HG03060 (cell line): ENCODE results near the gene ADAMTSL2.

Experiments
- ATAC-seq: cut with Tn5 transposase; IDR thresholded peaks from one replicate; pipeline ENCODE4 v1.9.1; 2021; ENCODE audit warnings: low read depth, moderate number of reproducible peaks; ENCODE audit not compliant: unreplicated experiment

ADAMTSL2 gene

DNA sequence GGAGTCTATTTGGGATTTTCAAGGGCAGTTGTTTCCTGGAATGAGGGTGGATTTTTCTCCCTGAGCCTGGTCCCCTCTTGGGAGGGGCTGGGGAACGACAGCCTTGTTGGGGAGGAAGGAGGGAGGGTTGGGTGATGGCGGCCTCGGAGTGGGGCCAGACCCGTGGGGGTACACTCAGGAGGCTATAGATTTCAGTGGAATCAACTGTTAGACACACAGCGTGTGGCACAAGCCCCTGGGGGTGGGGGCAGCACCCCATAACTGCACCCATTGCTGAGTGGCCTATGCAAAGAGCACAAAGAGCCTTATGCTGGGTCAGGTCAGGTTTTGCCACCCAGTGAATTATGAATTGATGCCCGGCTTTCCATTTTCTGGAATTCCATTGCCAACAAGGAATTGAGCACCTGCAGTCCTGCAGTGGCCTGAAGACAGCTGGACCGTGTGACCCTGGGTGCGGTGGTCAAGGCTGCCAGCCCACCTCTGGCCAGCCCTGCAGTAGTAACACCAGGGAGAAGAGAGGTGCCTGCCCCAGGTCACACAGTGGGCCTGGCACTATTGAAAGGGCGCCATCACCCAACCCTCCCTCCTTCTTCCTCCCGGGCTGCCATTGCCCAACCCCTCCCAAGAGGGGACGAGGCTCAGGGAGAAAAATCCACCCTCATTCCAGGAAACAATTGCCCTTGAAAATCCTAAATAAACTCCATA lies 18.1 kb upstream of the ADAMTSL2 start:
- ATAC-seq, result no peak

DNA sequence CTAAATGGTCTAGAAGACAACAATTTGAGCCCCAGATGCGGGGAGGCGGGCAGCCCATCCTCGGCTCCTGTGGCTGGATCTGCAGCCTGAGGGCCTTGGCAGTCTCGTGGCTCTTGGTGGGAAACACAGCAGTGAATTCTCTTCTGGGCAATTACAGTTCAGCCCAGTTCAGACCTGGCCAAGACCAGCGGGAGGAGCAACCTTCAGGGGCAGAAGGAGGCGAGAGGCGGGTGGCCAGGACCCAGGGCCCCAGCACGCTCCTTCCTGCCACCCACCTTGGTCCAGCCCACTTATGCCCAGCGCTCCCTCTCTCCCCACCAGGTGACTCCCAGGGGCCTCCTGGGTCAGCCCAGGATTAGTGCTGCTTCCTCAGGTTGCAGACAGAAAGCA lies 17.5 kb upstream of the ADAMTSL2 start:
- no peak for ATAC-seq

DNA sequence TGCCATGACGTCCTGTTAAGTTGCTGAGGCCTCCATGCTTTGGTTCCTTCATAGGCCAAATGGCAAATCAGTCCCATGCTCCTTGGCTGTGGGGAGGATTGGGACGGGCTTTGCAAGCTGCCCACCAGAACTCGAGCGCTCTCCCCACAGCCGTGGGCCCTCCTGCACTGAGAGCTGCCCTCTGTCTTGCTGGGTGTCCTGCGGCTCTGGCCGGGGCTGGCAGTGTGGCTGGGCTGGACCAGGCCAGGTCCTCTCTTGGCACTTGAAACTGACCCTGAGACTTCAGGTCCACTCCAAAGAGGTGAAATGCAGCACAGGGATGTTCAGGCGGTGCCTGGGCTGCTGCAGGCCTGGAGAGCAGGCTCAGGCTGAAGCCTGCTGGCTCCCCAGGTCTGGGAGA lies 16.8 kb upstream of the ADAMTSL2 start:
- ATAC-seq, result no peak

DNA sequence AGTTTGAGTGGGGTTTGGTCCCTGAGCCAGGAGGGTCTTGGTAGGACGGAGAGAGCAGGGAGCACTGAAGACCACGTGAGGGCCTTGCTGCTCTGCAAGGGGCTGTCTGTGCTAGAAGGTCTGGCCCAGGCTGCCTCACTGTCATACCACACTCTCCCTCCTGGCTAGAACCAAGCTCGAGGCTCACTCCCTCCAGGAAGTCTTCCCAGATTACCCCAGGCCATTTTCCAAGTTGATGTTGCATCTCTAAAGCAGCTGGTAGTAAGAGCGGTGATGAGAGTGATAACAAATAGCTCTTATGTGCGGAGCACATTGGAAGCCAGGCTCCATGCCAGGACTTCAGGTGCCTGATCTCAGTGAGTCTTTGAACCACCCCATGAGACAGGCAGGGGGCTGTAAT lies 16.3 kb upstream of the ADAMTSL2 start:
- no peak for ATAC-seq

DNA sequence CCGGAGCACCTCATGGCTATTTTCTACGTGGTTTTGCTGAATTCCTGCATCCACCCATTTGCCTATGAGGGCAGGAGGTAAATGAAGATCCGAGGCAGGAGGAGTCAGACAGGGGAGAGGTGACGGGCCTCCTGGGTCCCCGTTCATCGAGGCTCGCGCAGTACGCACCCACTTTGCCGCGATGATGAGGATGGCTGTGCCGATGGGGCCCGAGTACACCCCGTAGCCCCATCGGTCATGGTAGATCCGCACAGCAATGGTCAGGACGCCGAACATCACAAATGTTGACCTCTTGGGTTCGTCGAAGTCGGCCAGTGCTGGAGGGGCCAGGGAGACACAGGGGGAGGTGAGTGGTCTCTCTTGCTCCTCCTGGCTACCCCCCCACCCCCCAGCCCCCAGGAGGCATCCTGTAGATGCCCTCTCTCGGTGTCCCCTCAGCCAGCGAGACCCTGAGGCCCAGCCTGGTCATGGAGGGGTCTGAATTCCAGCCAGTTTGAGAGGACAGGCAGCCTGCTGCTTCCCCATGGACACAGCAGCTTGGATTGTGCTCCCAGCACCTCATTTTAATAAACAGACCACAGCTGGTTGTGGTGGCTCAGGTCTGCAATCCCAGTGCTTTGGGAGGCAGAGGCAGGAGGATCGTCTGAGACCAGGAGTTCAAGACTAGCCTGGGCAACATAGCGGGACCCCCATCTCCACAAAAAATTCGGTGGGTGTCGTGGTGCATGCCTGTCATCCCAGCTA lies 15.6 kb upstream of the ADAMTSL2 start:
- no peak for ATAC-seq

DNA sequence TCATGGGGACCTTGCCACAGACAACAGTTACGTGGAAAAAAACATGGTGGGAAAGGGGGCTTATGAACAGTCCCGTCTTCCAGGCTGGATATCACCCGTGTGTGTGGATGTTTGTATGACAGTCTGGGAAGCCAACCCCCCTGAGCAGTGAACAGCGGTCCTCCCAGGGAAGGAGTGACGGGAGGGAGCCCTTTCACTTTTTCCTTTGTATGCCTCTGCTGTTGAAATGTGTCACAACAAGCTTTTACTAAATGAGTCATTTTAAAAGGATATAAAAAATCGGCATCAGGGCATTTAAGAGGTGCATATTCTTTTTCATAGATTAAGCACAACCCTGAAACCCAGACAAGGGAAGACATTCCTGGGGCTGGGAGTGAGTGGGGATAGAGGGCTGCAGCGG lies 14.8 kb upstream of the ADAMTSL2 start:
- no peak for ATAC-seq

DNA sequence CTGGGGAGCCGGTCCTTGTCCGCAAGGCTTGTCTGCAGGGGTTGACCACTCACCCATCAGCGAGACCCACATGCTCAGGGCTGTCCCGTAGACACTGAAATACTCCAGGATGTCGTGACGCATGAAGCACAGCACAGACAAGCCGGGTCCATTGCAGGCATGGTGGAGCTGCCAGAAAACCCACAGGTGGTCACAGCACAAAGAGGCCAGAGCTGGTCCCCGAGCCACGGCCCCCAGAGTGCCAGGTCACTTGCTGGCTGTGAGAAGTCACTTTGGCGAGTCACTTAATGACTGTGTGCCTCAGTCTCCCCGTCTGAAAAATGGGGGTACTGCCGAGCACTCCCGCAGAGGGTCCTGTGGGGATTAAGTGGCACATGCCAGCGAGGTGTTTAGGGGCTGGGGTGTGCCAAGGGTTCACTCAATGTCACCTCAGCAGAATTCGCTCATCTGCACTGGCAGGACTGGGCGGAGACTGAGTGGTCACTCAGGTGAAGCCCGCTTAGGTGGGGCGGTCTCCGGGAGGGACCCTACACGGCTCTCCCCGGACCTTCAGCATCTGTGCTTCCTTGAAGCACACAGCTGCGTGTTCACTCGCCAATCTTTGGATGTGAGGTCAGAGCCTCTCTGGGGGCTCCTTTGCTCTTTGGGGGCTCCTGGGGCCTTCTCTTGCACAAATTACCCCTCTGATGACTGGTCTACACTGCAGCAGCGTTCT lies 14.2 kb upstream of the ADAMTSL2 start:
- ATAC-seq, result no peak

DNA sequence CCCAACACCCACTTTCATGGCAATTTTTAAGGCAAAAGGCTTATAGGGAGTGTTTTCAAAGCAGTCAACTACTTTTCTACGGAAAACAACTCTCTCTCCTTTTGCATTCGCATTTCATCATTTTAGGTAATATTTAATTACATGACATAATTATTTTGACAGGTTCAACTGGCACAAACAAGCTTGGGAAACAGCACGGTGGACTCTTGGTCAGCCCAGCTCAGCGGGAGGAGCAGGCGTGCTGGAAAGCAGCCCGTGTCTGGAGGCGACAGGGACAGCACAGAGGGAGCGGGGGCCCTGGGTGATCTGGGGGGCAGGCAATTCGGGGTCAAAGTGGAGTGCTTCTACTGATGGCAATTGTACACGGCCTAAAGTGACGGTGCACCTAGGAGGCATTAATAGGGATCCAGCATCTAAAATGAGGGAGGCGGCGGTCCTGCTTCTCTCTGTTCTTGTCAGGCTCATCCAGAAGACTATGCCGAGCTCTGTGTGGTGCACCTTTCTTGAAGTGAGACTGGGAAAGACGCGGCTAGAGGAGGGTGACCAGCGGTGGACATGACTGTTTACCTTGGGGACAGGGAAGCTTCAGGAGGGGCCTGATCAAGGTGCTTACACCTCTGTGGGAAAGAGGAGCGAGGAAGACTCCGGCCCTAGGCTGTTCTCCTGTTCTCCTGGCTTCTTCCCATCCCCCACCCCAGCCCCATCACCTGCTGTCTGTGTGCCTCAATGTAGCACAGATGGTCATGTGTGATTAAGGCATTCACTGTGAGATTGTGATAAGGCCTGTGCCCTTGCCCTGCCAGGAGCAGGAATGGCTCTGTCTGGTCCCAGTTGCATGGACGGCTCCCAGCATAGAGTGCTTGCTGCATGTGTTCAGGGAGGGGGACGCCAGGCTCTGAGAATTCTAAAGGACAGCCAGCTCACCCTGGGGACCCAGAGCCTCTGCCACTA lies 13.1 kb upstream of the ADAMTSL2 start:
- no peak for ATAC-seq

DNA sequence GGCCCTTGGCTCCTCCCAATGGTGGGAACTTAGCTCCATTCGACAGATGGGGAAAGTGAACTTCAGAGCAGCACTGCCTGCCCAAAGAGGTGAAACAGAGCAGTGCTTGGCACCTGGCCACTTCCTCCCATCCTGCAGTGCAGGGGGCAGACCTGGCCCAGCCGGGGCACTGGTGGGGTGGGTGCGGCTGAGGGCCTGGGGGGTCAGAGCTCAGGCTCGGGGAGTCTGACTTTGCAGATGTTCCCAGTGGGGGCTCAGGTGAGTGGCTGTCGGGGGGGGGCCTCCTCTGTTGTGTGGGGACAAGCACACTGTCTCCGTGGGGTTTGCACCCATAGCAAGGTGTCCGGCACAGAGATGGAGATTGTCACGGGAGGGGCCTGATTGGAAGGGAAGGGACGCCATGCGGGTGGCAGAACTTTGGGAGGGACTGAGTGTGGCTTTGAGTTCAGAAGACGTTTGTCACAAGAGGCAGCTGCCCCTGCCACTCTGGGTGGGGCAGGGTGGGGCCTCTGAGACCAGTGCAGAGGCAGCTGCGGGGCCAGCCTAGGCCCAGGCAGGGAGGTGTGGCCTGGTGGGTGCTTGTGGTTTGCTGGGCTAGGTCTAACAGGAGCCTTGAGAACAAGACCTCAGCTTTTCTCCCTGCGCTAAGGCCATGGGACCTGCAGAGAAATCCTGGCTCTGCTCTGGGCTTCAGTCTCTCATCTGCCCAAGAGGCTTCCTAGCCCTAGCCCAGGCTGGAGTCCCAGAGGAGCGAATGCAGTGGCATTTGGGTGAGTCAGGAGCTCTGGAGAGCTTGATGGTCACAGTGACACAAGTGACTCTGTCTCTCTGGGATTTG lies 12.2 kb upstream of the ADAMTSL2 start:
- ATAC-seq, result no peak

DNA sequence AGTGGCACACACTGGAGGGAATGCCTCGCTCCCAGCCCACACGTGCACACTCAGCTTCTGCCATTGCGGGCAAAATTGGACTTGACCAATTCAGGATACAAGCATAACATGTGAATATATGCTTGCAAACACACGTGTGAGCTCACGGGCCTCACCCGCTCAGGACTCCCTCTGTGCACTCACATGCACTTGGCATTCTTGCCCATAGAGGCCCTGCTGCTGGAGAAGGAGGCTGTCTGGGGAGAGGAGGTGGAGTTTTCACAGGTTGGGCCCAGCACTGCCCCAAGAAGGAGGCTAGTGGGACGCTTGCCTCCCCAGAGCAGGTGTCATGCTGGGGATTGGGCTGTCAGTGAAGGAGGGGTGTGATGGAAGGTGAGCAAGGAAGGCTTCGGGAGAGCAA lies 11.4 kb upstream of the ADAMTSL2 start:
- no peak for ATAC-seq

DNA sequence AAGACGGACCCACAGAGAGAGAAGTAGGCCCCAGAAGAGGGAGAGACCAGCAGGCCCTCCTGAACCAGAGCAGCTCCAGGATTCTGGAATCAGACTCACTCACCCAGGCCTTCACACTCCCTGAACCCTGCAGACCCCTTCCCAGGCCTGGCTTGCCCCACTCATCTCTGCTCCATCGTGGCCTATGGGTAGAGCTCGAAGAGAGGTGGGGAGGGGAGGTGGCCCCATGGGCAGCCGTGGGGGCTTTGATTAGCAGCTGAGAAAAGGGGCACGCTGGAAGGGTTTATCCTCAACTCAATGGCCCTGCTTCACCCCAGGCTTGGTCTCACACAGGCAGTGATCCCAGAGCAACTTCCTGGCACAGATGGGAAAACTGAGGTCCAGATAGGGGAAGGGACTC lies 10.4 kb upstream of the ADAMTSL2 start:
- no peak for ATAC-seq

DNA sequence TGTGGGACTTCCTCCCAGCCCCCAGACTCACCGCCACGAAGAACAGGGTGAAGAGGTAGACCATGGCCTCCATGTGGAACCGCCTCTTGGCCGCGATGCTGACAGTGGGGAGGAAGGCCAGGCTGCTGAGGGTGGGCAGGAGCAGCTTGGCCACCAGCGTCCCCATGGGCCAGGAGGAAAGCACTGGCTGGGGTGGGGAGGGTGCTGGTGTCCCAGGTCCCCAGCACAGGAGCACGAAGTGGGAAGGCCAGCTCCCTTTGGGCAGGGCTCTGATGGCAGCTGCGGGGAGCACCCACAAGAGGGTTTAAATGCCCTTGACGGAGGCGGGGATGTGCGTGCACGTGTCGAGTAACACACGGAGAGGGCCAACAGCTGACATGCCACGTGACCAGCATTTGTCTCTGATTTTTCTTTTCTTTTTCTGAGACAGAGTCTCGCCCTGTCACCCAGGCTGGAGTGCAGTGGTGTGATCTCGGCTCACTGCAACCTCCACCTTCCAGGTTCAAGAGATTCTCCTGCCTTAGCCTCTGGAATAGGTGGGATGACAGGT lies 9.8 kb upstream of the ADAMTSL2 start, which contains the start of gene MYMK:
TSS of gene MYMK (minus strand) at position 281 of the 550 bp plus-strand sequence. CDS start at position 166, 115 bp downstream.
- no peak for ATAC-seq

DNA sequence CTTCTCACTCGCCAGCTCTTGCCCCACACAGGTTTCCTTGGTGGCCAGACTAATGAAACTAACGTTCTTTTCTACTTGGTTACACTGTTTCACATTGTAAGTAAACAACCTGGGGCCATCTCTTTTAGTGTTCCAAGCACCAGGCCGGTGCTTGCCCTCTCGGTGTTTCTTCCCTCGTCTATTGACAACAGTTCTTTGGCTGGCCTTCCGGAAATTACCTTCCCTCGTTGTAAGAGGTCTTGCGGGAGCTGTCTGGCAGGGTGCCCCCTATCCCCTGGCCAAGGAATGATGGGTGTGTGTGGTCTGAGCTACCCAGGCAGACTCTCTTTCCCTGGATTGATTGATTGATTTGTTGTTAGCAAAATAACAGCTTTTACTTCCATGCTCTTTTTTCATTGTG lies 8.8 kb upstream of the ADAMTSL2 start:
- no peak for ATAC-seq

DNA sequence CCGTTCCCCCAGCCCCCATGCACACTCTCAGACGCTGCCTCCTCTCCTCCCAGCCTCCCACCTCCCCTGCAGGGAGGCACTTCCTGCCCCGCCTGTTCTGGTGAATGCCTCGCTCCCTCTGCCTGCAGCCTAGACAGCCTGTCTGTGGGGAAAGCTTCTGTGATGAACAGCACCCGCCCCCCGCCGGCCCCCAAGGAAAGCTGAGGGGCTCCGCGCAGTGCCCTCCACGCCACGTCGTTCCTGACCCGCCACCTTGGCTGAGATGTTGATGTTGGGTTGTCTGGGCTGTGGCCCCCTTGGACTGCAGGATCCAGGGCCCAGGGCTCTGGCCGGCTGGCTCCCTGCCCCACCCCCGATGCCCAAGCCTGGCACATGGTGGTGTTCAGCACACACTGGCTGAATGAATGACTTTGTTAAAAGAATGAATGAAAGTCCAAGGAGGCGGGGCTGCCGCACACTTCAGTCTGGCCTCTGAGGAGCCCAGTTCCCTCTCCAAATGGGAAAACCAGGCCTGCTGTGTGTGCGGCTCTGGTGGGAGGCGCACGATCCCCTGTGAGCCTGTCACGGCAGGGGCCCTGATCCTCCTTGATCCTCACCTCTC lies 7.7 kb upstream of the ADAMTSL2 start:
- no peak for ATAC-seq

DNA sequence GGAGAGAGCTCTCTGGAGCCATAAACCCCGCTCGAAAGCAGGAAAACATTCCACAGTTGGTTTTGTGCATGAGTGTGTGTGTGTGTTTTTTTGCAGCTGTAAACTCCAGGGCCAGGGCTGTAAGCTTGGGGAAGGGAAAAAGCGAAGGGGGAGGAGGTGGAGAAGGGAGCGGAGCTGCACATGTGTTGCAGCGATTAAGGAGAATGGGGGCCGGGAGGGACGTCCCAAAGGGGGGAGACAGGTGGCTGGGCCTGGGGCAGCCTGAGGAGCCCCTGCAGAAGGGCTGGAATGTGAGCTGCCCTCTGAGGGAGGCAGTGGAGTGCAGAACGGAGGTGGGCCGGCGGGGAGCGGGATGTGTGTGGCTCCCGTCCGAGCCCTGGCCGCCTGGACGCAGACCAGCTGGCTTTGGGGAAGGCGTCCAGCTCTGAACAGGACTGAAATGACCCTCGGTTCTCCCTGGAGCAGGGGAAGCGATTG lies 7.0 kb upstream of the ADAMTSL2 start:
- ATAC-seq, result no peak

DNA sequence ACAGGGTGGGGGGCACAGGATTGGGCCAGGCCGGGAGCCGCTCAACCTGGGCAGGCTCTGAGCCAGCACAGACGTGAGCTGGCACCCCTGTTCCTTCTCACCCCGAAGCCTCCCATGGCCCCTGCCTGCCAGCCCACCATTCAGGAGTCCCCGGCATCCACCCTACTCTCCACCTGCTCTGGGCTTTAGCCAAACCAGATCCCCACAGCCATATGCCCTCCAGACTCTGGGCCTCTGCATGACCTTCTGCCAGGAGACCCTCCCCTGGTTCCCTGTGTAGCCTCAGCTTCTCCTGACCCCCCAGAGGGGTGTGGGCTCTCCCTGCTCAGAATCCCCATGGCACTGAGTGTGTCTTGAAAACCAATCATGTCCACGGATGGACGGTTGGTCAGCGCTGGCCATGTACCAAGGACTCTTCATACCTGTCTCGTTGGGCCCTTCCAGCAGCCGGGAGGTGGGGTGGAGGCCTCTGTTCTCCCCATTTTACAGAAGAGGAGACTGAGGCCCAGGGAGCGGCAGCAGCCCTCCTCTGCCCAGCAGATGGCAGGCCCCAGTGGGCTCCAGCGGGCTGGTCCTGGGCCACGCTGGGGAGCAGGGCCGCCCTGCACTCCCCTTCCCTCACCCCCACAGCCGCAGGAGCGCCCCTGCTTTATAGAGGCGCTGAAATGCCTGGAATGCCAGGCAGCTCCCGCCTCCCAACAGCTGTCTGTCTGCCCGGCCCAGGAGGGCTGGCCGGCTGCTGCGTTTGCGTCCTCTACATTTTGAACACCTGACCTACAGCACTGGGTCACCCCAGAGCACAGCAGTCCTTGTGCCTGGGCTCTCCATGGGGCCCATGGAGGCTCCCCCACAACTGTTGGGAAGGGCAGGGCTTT lies 6.3 kb upstream of the ADAMTSL2 start:
- no peak for ATAC-seq

DNA sequence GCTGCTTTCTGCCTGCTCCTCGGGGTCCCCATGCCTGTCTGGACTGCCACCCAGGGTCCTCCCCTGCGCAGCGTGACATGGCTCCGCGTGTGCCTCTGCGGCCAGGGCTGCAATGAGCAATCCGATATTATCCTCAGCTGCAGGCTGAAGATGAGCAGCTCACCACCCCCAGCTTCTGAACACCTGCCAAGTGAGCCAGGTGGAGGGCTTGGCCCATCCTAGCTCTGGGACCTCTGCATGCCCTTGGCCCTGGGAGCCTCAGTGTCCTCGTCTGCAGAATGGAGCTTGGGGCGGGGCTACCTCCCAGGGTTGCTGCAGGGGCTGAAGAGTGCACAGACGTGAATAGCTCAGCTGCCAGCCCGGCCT lies 5.6 kb upstream of the ADAMTSL2 start:
- no peak for ATAC-seq

DNA sequence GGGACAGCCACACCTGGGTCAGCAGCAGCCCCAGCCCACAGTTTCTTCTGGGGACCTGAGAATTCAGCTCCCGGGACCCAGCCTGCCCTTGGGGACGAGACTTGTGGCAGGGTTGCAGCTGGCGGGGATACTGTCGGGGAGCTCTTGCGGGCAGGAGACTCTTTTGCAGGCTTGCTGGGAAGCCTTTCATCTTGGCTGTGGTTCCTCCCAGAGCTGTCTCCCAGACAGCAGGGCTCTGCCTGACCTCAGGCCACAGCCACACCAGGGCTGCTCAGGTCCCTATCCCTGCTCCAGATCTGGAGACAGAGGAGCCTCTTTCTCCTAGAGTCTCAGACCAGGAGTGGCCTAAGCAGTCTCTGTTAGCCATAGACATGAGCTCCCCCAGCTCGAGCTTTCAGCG lies 5.0 kb upstream of the ADAMTSL2 start:
- ATAC-seq, result no peak
